Peyer's patch (tissue), 4 donors: Measurements from ENCODE around the gene LRRC3C.

Source experiments
- POLR2A ChIP-seq, 2 donors: fragments of 450-650 bp; IDR thresholded peaks; one replicate each; pipeline ENCODE4 v1.5.1; 2017; ENCODE audit warnings: antibody characterized with exemption in 2 of 2, mild to moderate bottlenecking in 2 of 2, moderate library complexity in 2 of 2
- TF ChIP-seq, protein P1 (sequence below), 6 experiments: fragments of 450-650 bp in 4 of 6; fragments of 200-600 bp in 2 of 6; sonication (generic) in 1 of 6; IDR thresholded peaks; one replicate each; pipeline ENCODE4 v1.5.1; 2017 to 2019; ENCODE audit warnings: antibody characterized with exemption in 6 of 6, mild to moderate bottlenecking in 3 of 6, moderate library complexity in 1 of 6

DNA sequence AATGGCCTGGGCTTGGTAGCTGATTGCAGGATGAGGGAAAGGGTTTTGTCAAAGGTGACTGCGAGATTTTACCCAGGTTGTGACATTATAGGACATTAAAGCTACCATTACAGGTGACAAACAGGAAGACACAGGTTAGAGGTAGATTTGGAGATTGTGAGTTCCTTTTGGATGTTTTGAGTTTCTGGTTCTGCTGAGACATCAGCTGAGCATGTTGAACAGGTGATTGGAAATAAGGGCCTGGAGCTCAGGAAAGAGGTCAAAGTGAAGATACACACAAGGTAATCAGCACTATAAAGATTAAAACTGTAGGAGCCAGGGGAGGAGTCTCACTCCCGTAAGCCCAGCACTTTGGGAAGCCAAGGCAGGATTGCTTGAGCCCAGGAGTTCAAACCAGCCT is 41.2 kb downstream of the LRRC3C start:
- TF ChIP-seq, protein P1, sequence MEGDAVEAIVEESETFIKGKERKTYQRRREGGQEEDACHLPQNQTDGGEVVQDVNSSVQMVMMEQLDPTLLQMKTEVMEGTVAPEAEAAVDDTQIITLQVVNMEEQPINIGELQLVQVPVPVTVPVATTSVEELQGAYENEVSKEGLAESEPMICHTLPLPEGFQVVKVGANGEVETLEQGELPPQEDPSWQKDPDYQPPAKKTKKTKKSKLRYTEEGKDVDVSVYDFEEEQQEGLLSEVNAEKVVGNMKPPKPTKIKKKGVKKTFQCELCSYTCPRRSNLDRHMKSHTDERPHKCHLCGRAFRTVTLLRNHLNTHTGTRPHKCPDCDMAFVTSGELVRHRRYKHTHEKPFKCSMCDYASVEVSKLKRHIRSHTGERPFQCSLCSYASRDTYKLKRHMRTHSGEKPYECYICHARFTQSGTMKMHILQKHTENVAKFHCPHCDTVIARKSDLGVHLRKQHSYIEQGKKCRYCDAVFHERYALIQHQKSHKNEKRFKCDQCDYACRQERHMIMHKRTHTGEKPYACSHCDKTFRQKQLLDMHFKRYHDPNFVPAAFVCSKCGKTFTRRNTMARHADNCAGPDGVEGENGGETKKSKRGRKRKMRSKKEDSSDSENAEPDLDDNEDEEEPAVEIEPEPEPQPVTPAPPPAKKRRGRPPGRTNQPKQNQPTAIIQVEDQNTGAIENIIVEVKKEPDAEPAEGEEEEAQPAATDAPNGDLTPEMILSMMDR (IDR thresholded peaks at IDR 0.05): no peak
- TF ChIP-seq POLR2A (IDR thresholded peaks at IDR 0.05): no peak
